ENCODE data around the gene MEF2C.

Gene MEF2C

GRCh38 chr5:88829054-88829453 is 53.9 kb downstream of the MEF2C start:
- no peak for TF ChIP-seq CTCF (conservative IDR thresholded peaks at IDR 0.05; ENCODE audit: low read depth)
- no peak for DNase-seq (ENCODE audit: low spot score)
- CTCF ChIA-PET = interaction anchor here (0.7 to 0.9 kb wide), 3 partner anchors 13 to 189 kb away, joined by 3 to 4 read pairs (median 3); no protein-coding TSS in a partner anchor
- no peak overlapping the region for H3K27ac ChIP-seq
- POLR2A ChIA-PET (ENCODE audit: low non-redundant PET) = no interaction called here

- no peak overlapping the region for H3K27ac ChIP-seq
- ChIA-PET CTCF (interaction anchor here (0.6 kb wide), 1 partner anchor 66 kb away, joined by 3 read pairs; no protein-coding TSS in a partner anchor), POLR2A (ENCODE audit: low non-redundant PET) (no interaction called here)
- no peak for TF ChIP-seq CTCF (conservative IDR thresholded peaks at IDR 0.05; ENCODE audit: low read depth)
- no peak for DNase-seq (ENCODE audit: low spot score)
Observed at GRCh38 chr5:88827997-88828396, 55.0 kb downstream of the MEF2C start.

- POLR2A ChIA-PET (ENCODE audit: low non-redundant PET) = no interaction called here
- no peak for DNase-seq (ENCODE audit: low spot score)
- TF ChIP-seq CTCF (conservative IDR thresholded peaks at IDR 0.05; ENCODE audit: low read depth) = no peak
- CTCF ChIA-PET = interaction anchor here (0.6 to 1.0 kb wide), 2 partner anchors 53 to 67 kb away, joined by 3 to 4 read pairs; no protein-coding TSS in a partner anchor
- no peak overlapping the region for H3K27ac ChIP-seq
Observed at GRCh38 chr5:88826646-88827585, 56.1 kb downstream of the MEF2C start.

- CTCF ChIA-PET = interaction anchor here (0.8 to 1.0 kb wide), 2 partner anchors 66 to 99 kb away, joined by 4 to 6 read pairs; no protein-coding TSS in a partner anchor
- POLR2A ChIA-PET (ENCODE audit: low non-redundant PET) = interaction anchor here (0.6 kb wide), 1 partner anchor 13 kb away, joined by 5 read pairs; no protein-coding TSS in a partner anchor
Observed at GRCh38 chr5:88825584-88826315, 57.2 kb downstream of the MEF2C start.

GRCh38 chr5:88824892-88825583 is 57.9 kb downstream of the MEF2C start:
- ChIA-PET CTCF (interaction anchor here (0.6 to 0.8 kb wide), 4 partner anchors 13 to 381 kb away, joined by 3 to 6 read pairs (median 4); no protein-coding TSS in a partner anchor), POLR2A (ENCODE audit: low non-redundant PET) (interaction anchor here (0.6 to 0.7 kb wide), 2 partner anchors 13 to 1623 kb away, joined by 5 read pairs; no protein-coding TSS in a partner anchor)
- TF ChIP-seq CTCF (conservative IDR thresholded peaks at IDR 0.05; ENCODE audit: low read depth) = no peak
- no peak for DNase-seq (ENCODE audit: low spot score)
- no peak overlapping the region for H3K27ac ChIP-seq

More at GRCh38 chr5:88825584-88826315, 57.2 kb downstream of the MEF2C start:
- no peak overlapping the region for H3K27ac ChIP-seq
- no peak for TF ChIP-seq CTCF (conservative IDR thresholded peaks at IDR 0.05; ENCODE audit: low read depth)
- DNase-seq (ENCODE audit: low spot score) = no peak

Measured in RWPE1 (cell line).